Caco-2 (cell line): ENCODE measurements around the gene KLC1. TPM values are rescaled to one million over a fixed set of nuclear protein-coding genes. Genes with fewer than 3 reads are reported as not detected.

ENCODE experiments used
- BruUV-seq: library from RNA; stranded (reverse); fragments of 400-500 nt; replicated peaks from 2 replicates; lab custom pipeline; 2021; lab: Mats Ljungman, UMichigan
- CTCF ChIA-PET: fragments of 300-600 bp; sonication (Branson Sonifier 250); formaldehyde crosslinking; loops from one replicate; lab custom pipeline; 2022; ENCODE audit warnings: antibody characterized with exemption; lab: Charles Lee
- POLR2A ChIA-PET: fragments of 300-600 bp; sonication (Branson Sonifier 250); formaldehyde crosslinking; loops from one replicate; lab custom pipeline; 2022; ENCODE audit warnings: antibody characterized with exemption; lab: Charles Lee
- DNase-seq, 2 experiments: peaks; one replicate each; pipeline versions ENCODE4 v3.0.0 to v3.0.0-alpha.2; 2020 to 2022
- H3K27me3 ChIP-seq: replicated peaks from 2 replicates; pipeline ENCODE4 v1.6.0; 2011; ENCODE audit warnings: low read length; ENCODE audit not compliant: control insufficient read depth, insufficient read depth
- H3K36me3 ChIP-seq: 2 replicates; pipeline ENCODE4 v1.5.1; 2011; ENCODE audit warnings: low read length; ENCODE audit not compliant: control insufficient read depth, insufficient read depth
- H3K4me1 ChIP-seq: fragments of 250-450 bp; sonication (Bioruptor Pico); 2 replicates; pipeline ENCODE4 v1.5.1; 2020; ENCODE audit warnings: mild to moderate bottlenecking
- H3K4me3 ChIP-seq: 2 replicates; pipeline ENCODE4 v1.5.1; 2011; ENCODE audit warnings: low read depth, mild to moderate bottlenecking, control low read depth, low read length
- H3K9me3 ChIP-seq: fragments of 250-450 bp; sonication (Bioruptor Pico); 2 replicates; pipeline ENCODE4 v1.5.1; 2020; ENCODE audit warnings: mild to moderate bottlenecking, moderate library complexity
- H3K27ac Mint-ChIP-seq: one replicate; pipeline ENCODE4 v1.8.0; 2022; ENCODE audit warnings: mixed read lengths; ENCODE audit not compliant: unreplicated experiment
- H3K27me3 Mint-ChIP-seq: one replicate; pipeline ENCODE4 v1.8.0; 2022; ENCODE audit warnings: mixed read lengths; ENCODE audit not compliant: insufficient read depth, unreplicated experiment
- H3K36me3 Mint-ChIP-seq: one replicate; pipeline ENCODE4 v1.8.0; 2022; ENCODE audit warnings: mild to moderate bottlenecking, mixed read lengths; ENCODE audit not compliant: insufficient read depth, unreplicated experiment
- H3K4me1 Mint-ChIP-seq: one replicate; pipeline ENCODE4 v1.8.0; 2022; ENCODE audit warnings: low read depth, mixed read lengths; ENCODE audit not compliant: unreplicated experiment
- H3K4me3 Mint-ChIP-seq: one replicate; pipeline ENCODE4 v1.8.0; 2022; ENCODE audit warnings: mild to moderate bottlenecking, moderate library complexity, mixed read lengths; ENCODE audit not compliant: unreplicated experiment
- H3K9me3 Mint-ChIP-seq: one replicate; pipeline ENCODE4 v1.8.0; 2022; ENCODE audit warnings: mixed read lengths; ENCODE audit not compliant: unreplicated experiment
- intact Hi-C: fragments of 100-400 bp; cut with micrococcal nuclease; formaldehyde crosslinking; loops from one replicate; pipeline ENCODE4 v1.10.0; 2022; ENCODE audit not compliant: unreplicated experiment
- total RNA-seq: library from RNA; stranded (reverse); gene quantifications from 2 replicates; pipeline ENCODE4 v1.2.3, GENCODE V29; 2022
- TF ChIP-seq, protein P1 (sequence below), 2 experiments: fragments of 200-600 bp in 1 of 2; IDR thresholded peaks; 1 replicate in 1 of 2; 2 replicates in 1 of 2; pipeline versions ENCODE4 v1.5.1 to v1.8.0; 2011 to 2022; ENCODE audit warnings: antibody characterized with exemption in 1 of 2, control low read depth in 1 of 2, inconsistent platforms in 1 of 2, low read depth in 1 of 2, low read length in 1 of 2, mild to moderate bottlenecking in 1 of 2, moderate library complexity in 1 of 2; ENCODE audit not compliant: insufficient read depth in 1 of 2, severe bottlenecking in 1 of 2, unreplicated experiment in 1 of 2

The KLC1 gene
- total RNA-seq, 1 experiment from 2014 or later: 110 TPM

DNA sequence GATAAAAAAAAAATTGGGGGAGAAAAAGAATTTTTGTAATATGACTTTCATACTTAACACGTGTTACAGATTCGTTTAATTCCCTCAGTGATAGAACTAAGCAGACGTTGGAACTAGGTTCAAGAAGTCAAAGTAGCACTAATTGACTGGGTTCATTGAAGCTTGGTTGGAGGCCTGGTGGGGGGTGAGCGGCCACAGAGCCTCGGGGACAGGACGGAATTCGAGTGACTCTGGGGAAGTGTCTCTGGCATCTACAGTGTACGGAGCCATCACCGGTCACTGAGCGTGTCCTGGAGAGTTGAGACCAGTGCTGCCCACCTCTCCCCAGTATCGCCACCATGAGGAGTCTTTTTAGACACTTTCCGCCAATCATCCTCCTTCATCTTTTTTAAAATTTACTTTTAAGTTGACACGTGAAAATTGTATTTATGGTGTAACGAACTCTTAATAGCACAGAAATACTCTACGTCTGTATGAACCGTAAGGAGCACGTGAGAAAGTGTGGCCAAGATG lies 87.9 kb downstream of the KLC1 start:
- H3K36me3 Mint-ChIP-seq: peaks cover 34% of the 10 kb centered on the region
- H3K27me3 Mint-ChIP-seq: no peaks in the 10 kb centered on the region
- ChIA-PET POLR2A (no interaction called here), CTCF (no interaction called here)
- DNase-seq: no peak
- intact Hi-C loops: no loop called here
- TSS peak; percentile 66 for BruUV-seq
- H3K4me3 Mint-ChIP-seq: peak overlapping the region; percentile 98
- Histone ChIP-seq H3K36me3 (0 out of 2 replicates have a peak, but pooled peaks cover 1% of the 10 kb centered on the region), H3K27me3 (no peaks in the 10 kb centered on the region), H3K9me3 (no peaks in the 10 kb centered on the region), H3K4me1 (peaks cover 5% of the 10 kb centered on the region; the same call in 1 of the 2 replicates), H3K4me3 (peak overlapping the region; percentile 93)
- peaks cover 9% of the 10 kb centered on the region for H3K4me1 Mint-ChIP-seq
- no peaks in the 10 kb centered on the region for H3K9me3 Mint-ChIP-seq
- TF ChIP-seq, protein P1, sequence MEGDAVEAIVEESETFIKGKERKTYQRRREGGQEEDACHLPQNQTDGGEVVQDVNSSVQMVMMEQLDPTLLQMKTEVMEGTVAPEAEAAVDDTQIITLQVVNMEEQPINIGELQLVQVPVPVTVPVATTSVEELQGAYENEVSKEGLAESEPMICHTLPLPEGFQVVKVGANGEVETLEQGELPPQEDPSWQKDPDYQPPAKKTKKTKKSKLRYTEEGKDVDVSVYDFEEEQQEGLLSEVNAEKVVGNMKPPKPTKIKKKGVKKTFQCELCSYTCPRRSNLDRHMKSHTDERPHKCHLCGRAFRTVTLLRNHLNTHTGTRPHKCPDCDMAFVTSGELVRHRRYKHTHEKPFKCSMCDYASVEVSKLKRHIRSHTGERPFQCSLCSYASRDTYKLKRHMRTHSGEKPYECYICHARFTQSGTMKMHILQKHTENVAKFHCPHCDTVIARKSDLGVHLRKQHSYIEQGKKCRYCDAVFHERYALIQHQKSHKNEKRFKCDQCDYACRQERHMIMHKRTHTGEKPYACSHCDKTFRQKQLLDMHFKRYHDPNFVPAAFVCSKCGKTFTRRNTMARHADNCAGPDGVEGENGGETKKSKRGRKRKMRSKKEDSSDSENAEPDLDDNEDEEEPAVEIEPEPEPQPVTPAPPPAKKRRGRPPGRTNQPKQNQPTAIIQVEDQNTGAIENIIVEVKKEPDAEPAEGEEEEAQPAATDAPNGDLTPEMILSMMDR (IDR thresholded peaks at IDR 0.05; ENCODE audit: insufficient read depth in 1 of 2, low read depth in 1 of 2, low read length in 1 of 2, severe bottlenecking in 1 of 2, unreplicated experiment in 1 of 2): no peak
- peak overlapping the region; percentile 36 for H3K27ac Mint-ChIP-seq

DNA sequence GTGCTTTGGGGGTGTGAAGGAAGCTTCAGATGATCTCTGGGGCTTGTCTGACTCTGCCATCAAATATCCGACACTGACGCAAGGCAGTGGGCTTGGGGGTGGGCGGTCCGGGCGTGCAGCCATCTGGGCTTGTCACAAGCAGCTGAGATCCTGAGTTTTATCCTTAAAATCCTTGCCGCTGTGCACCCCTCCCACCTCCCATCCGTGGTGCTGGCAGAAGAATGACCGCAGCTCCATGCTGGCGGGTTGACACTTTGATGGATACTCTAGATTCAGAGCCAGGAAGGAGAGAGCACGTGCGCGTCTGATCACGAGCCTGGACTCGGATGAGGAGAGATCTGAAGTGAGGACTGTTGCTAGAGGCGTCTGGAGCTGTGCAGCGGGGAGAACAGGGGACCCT lies 89.6 kb downstream of the KLC1 start:
- no peak overlapping the region for H3K27ac Mint-ChIP-seq
- H3K4me1 Mint-ChIP-seq: peaks cover 9% of the 10 kb centered on the region
- DNase-seq: no peak
- no peaks in the 10 kb centered on the region for H3K9me3 Mint-ChIP-seq
- no peak overlapping the region for H3K4me3 Mint-ChIP-seq
- no peaks in the 10 kb centered on the region for H3K27me3 Mint-ChIP-seq
- peaks cover 25% of the 10 kb centered on the region for H3K36me3 Mint-ChIP-seq
- no peak overlapping the region for H3K4me3 ChIP-seq
- no TSS peak for BruUV-seq
- TF ChIP-seq, protein P1 (IDR thresholded peaks at IDR 0.05; ENCODE audit: insufficient read depth in 1 of 2, low read depth in 1 of 2, low read length in 1 of 2, severe bottlenecking in 1 of 2, unreplicated experiment in 1 of 2): no peak
- no peaks in the 10 kb centered on the region for H3K9me3 ChIP-seq
- intact Hi-C loops: no loop called here
- no peaks in the 10 kb centered on the region for H3K27me3 ChIP-seq
- POLR2A ChIA-PET: no interaction called here
- H3K36me3 ChIP-seq: 0 out of 2 replicates have a peak, but pooled peaks cover 1% of the 10 kb centered on the region
- peaks cover 5% of the 10 kb centered on the region; the same call in 1 of the 2 replicates for H3K4me1 ChIP-seq
- CTCF ChIA-PET: no interaction called here

- Mint-ChIP-seq H3K4me3 (no peak overlapping the region), H3K27ac (no peak overlapping the region), H3K9me3 (no peaks in the 10 kb centered on the region), H3K4me1 (peaks cover 9% of the 10 kb centered on the region), H3K36me3 (peaks cover 17% of the 10 kb centered on the region), H3K27me3 (no peaks in the 10 kb centered on the region)
- no peaks in the 10 kb centered on the region for H3K4me1 ChIP-seq
- no peak for DNase-seq
- TF ChIP-seq, protein P1 (IDR thresholded peaks at IDR 0.05; ENCODE audit: insufficient read depth in 1 of 2, low read depth in 1 of 2, low read length in 1 of 2, severe bottlenecking in 1 of 2, unreplicated experiment in 1 of 2): no peak
- intact Hi-C loops: no loop called here
- no TSS peak for BruUV-seq
- CTCF ChIA-PET: interaction anchor here (0.6 kb wide), 1 partner anchor 26 kb away, joined by 7 read pairs; no protein-coding TSS in a partner anchor
- no peaks in the 10 kb centered on the region for H3K9me3 ChIP-seq
- POLR2A ChIA-PET: no interaction called here
- 0 out of 2 replicates have a peak, but pooled peaks cover 1% of the 10 kb centered on the region for H3K36me3 ChIP-seq
- no peaks in the 10 kb centered on the region for H3K27me3 ChIP-seq
- no peak overlapping the region for H3K4me3 ChIP-seq
These were observed 90.7 kb downstream of the KLC1 start for GRCh38 chr14:103719751-103720150.
